ENCODE data around the gene NLRP3.
"Not testable (repeated sequence)": the region's sequence is repeated elsewhere in the genome, so short reads cannot be mapped to it uniquely, and the experiment has no call there.

NLRP3 gene

GRCh38 chr1:247465796-247466195, 49.8 kb downstream of the NLRP3 start:
- Histone ChIP-seq H3K9ac (ENCODE audit: low read depth, low read length) (no peak overlapping the region), H3K36me3 (ENCODE audit: control insufficient read depth, insufficient read depth, low read length) (no peaks in the 10 kb centered on the region), H3K4me3 (ENCODE audit: low read depth, low read length) (no peak overlapping the region), H3K4me1 (ENCODE audit: control insufficient read depth, insufficient read depth, low read length) (no peaks in the 10 kb centered on the region), H3K27me3 (ENCODE audit: control insufficient read depth, insufficient read depth, low read length) (no peaks in the 10 kb centered on the region), H3K9me3 (ENCODE audit: control insufficient read depth, insufficient read depth, low read length) (no peaks in the 10 kb centered on the region)

- H3K4me3 ChIP-seq (ENCODE audit: low read depth, low read length) = no peak overlapping the region
- H3K9ac ChIP-seq (ENCODE audit: low read depth, low read length) = no peak overlapping the region
- no peaks in the 10 kb centered on the region for H3K4me1 ChIP-seq (ENCODE audit: control insufficient read depth, insufficient read depth, low read length)
- no peaks in the 10 kb centered on the region for H3K9me3 ChIP-seq (ENCODE audit: control insufficient read depth, insufficient read depth, low read length)
- no peaks in the 10 kb centered on the region for H3K27me3 ChIP-seq (ENCODE audit: control insufficient read depth, insufficient read depth, low read length)
- H3K36me3 ChIP-seq (ENCODE audit: control insufficient read depth, insufficient read depth, low read length) = no peaks in the 10 kb centered on the region
Measured at GRCh38 chr1:247467129-247467528, 51.2 kb downstream of the NLRP3 start.

- H3K4me1 ChIP-seq (ENCODE audit: control insufficient read depth, insufficient read depth, low read length) = peaks cover 7% of the 10 kb centered on the region
- H3K4me3 ChIP-seq (ENCODE audit: low read depth, low read length) = no peak overlapping the region
- no peak overlapping the region for H3K9ac ChIP-seq (ENCODE audit: low read depth, low read length)
- no peaks in the 10 kb centered on the region for H3K36me3 ChIP-seq (ENCODE audit: control insufficient read depth, insufficient read depth, low read length)
- H3K9me3 ChIP-seq (ENCODE audit: control insufficient read depth, insufficient read depth, low read length) = no peaks in the 10 kb centered on the region
- no peaks in the 10 kb centered on the region for H3K27me3 ChIP-seq (ENCODE audit: control insufficient read depth, insufficient read depth, low read length)
Measured at GRCh38 chr1:247468481-247469140, 52.6 kb downstream of the NLRP3 start.

GRCh38 chr1:247469141-247469535, 53.2 kb downstream of the NLRP3 start:
- H3K27me3 ChIP-seq (ENCODE audit: control insufficient read depth, insufficient read depth, low read length) = no peaks in the 10 kb centered on the region
- H3K9ac ChIP-seq (ENCODE audit: low read depth, low read length) = no peak overlapping the region
- no peak overlapping the region for H3K4me3 ChIP-seq (ENCODE audit: low read depth, low read length)
- no peaks in the 10 kb centered on the region for H3K36me3 ChIP-seq (ENCODE audit: control insufficient read depth, insufficient read depth, low read length)
- H3K4me1 ChIP-seq (ENCODE audit: control insufficient read depth, insufficient read depth, low read length) = peaks cover 8% of the 10 kb centered on the region
- no peaks in the 10 kb centered on the region for H3K9me3 ChIP-seq (ENCODE audit: control insufficient read depth, insufficient read depth, low read length)

DNA sequence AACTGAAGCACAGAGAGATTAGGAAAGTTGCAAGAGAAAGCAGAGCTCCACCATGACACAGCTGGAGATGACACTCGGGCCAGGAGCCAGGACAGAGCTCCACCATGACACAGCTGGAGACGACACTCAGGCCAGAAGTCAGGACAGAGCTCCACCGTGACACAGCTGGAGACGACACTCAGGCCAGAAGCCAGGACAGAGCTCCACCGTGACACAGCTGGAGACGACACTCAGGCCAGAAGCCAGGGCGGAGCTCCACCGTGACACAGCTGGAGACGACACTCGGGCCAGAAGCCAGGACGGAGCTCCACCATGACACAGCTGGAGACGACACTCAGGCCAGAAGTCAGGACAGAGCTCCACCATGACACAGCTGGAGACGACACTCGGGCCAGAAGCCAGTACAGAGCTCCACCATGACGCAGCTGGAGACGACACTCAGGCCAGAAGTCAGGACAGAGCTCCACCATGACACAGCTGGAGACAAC, 55.0 kb downstream of the NLRP3 start:
- H3K4me3 ChIP-seq (ENCODE audit: low read depth, low read length); H3K36me3 ChIP-seq (ENCODE audit: control insufficient read depth, insufficient read depth, low read length); H3K4me1 ChIP-seq (ENCODE audit: control insufficient read depth, insufficient read depth, low read length): not testable (repeated sequence)

GRCh38 chr1:247471445-247472016, 55.6 kb downstream of the NLRP3 start:
- H3K36me3 ChIP-seq (ENCODE audit: control insufficient read depth, insufficient read depth, low read length) = no peaks in the 10 kb centered on the region
- H3K4me1 ChIP-seq (ENCODE audit: control insufficient read depth, insufficient read depth, low read length) = peaks cover 8% of the 10 kb centered on the region
- H3K9me3 ChIP-seq (ENCODE audit: control insufficient read depth, insufficient read depth, low read length) = no peaks in the 10 kb centered on the region
- no peaks in the 10 kb centered on the region for H3K27me3 ChIP-seq (ENCODE audit: control insufficient read depth, insufficient read depth, low read length)
- H3K9ac ChIP-seq (ENCODE audit: low read depth, low read length) = no peak overlapping the region
- no peak overlapping the region for H3K4me3 ChIP-seq (ENCODE audit: low read depth, low read length)

More for the DNA sequence above, 55.0 kb downstream of the NLRP3 start:
- not testable (repeated sequence) for H3K9ac ChIP-seq (ENCODE audit: low read depth, low read length); H3K9me3 ChIP-seq (ENCODE audit: control insufficient read depth, insufficient read depth, low read length); H3K27me3 ChIP-seq (ENCODE audit: control insufficient read depth, insufficient read depth, low read length)

GRCh38 chr1:247472035-247472434, 56.1 kb downstream of the NLRP3 start:
- Histone ChIP-seq H3K4me1 (ENCODE audit: control insufficient read depth, insufficient read depth, low read length) (peaks cover 8% of the 10 kb centered on the region), H3K4me3 (ENCODE audit: low read depth, low read length) (no peak overlapping the region), H3K36me3 (ENCODE audit: control insufficient read depth, insufficient read depth, low read length) (no peaks in the 10 kb centered on the region), H3K9ac (ENCODE audit: low read depth, low read length) (no peak overlapping the region), H3K9me3 (ENCODE audit: control insufficient read depth, insufficient read depth, low read length) (no peaks in the 10 kb centered on the region), H3K27me3 (ENCODE audit: control insufficient read depth, insufficient read depth, low read length) (no peaks in the 10 kb centered on the region)

DNA sequence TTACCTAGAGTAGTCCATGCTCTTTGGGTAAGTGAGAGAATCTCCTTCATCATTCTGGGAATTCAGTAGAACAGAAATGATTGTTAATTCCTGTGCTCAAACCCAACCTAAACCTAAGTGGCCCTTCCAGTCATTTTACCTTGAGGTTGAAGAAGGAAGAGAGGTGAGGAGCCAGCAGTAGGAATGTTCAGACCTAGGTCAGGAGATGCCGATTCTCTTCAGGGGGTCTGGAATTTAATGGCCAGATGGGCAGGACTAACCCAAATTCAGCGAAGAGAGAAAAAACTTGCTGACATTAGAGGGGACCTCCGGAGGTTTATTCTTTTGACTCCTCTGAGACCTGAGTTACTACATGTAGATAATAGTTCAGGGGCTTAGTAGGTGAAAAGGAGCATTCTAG, 58.4 kb downstream of the NLRP3 start:
- Histone ChIP-seq H3K27me3 (ENCODE audit: control insufficient read depth, insufficient read depth, low read length) (no peaks in the 10 kb centered on the region), H3K36me3 (ENCODE audit: control insufficient read depth, insufficient read depth, low read length) (no peaks in the 10 kb centered on the region), H3K4me1 (ENCODE audit: control insufficient read depth, insufficient read depth, low read length) (peaks cover 8% of the 10 kb centered on the region), H3K9me3 (ENCODE audit: control insufficient read depth, insufficient read depth, low read length) (no peaks in the 10 kb centered on the region), H3K9ac (ENCODE audit: low read depth, low read length) (no peak overlapping the region), H3K4me3 (ENCODE audit: low read depth, low read length) (no peak overlapping the region)

- H3K4me3 ChIP-seq (ENCODE audit: low read depth, low read length) = no peak overlapping the region
- no peaks in the 10 kb centered on the region for H3K36me3 ChIP-seq (ENCODE audit: control insufficient read depth, insufficient read depth, low read length)
- no peak overlapping the region for H3K9ac ChIP-seq (ENCODE audit: low read depth, low read length)
- H3K9me3 ChIP-seq (ENCODE audit: control insufficient read depth, insufficient read depth, low read length) = no peaks in the 10 kb centered on the region
- peaks cover 8% of the 10 kb centered on the region for H3K4me1 ChIP-seq (ENCODE audit: control insufficient read depth, insufficient read depth, low read length)
- no peaks in the 10 kb centered on the region for H3K27me3 ChIP-seq (ENCODE audit: control insufficient read depth, insufficient read depth, low read length)
Measured at GRCh38 chr1:247475793-247476192, 59.8 kb downstream of the NLRP3 start.

GRCh38 chr1:247476328-247477058, 60.5 kb downstream of the NLRP3 start:
- not testable (repeated sequence) for H3K36me3 ChIP-seq (ENCODE audit: control insufficient read depth, insufficient read depth, low read length); H3K9me3 ChIP-seq (ENCODE audit: control insufficient read depth, insufficient read depth, low read length); H3K27me3 ChIP-seq (ENCODE audit: control insufficient read depth, insufficient read depth, low read length); H3K4me3 ChIP-seq (ENCODE audit: low read depth, low read length); H3K9ac ChIP-seq (ENCODE audit: low read depth, low read length); H3K4me1 ChIP-seq (ENCODE audit: control insufficient read depth, insufficient read depth, low read length)

GRCh38 chr1:247482747-247483146, 66.8 kb downstream of the NLRP3 start:
- H3K27me3 ChIP-seq (ENCODE audit: control insufficient read depth, insufficient read depth, low read length) = no peaks in the 10 kb centered on the region
- no peaks in the 10 kb centered on the region for H3K4me1 ChIP-seq (ENCODE audit: control insufficient read depth, insufficient read depth, low read length)
- no peaks in the 10 kb centered on the region for H3K9me3 ChIP-seq (ENCODE audit: control insufficient read depth, insufficient read depth, low read length)
- H3K9ac ChIP-seq (ENCODE audit: low read depth, low read length) = no peak overlapping the region
- H3K4me3 ChIP-seq (ENCODE audit: low read depth, low read length) = no peak overlapping the region
- no peaks in the 10 kb centered on the region for H3K36me3 ChIP-seq (ENCODE audit: control insufficient read depth, insufficient read depth, low read length)

- no peak overlapping the region for H3K4me3 ChIP-seq (ENCODE audit: low read depth, low read length)
Measured at GRCh38 chr1:247487057-247487456, 71.1 kb downstream of the NLRP3 start.

More at GRCh38 chr1:247487057-247487456, 71.1 kb downstream of the NLRP3 start:
- Histone ChIP-seq H3K36me3 (ENCODE audit: control insufficient read depth, insufficient read depth, low read length) (no peaks in the 10 kb centered on the region), H3K27me3 (ENCODE audit: control insufficient read depth, insufficient read depth, low read length) (no peaks in the 10 kb centered on the region), H3K9me3 (ENCODE audit: control insufficient read depth, insufficient read depth, low read length) (no peaks in the 10 kb centered on the region), H3K9ac (ENCODE audit: low read depth, low read length) (no peak overlapping the region), H3K4me1 (ENCODE audit: control insufficient read depth, insufficient read depth, low read length) (no peaks in the 10 kb centered on the region)
